Heart left ventricle (tissue), 16 donors: Measurements from ENCODE around the gene KRTAP4-7. TPM values are rescaled to one million over a fixed set of nuclear protein-coding genes. Genes with fewer than 3 reads are reported as not detected.

ENCODE experiments used
- ATAC-seq, 4 donors: fragments of 200-7000 bp; cut with Tn5 transposase; one replicate each; pipeline ENCODE4 v1.9.1; 2020 to 2022; ENCODE audit warnings: moderate library complexity in 4 of 4, mild to moderate bottlenecking in 3 of 4, moderate number of reproducible peaks in 1 of 4
- DNase-seq, 5 donors: peaks; one replicate each; pipeline ENCODE4 v3.0.0-alpha.2; 2020
- H3K27ac ChIP-seq, 12 donors: fragments of 200-600 bp; sonication (generic) in 4 of 12; one replicate each; pipeline versions ENCODE4 v1.5.0 to v1.8.0; 2016 to 2022; ENCODE audit warnings: mild to moderate bottlenecking in 2 of 12
- H3K27me3 ChIP-seq, 9 donors: fragments of 200-600 bp; sonication (generic) in 2 of 9; one replicate each; pipeline versions ENCODE4 v1.5.1 to v1.8.0; 2016 to 2022; ENCODE audit warnings: mild to moderate bottlenecking in 3 of 9
- H3K36me3 ChIP-seq, 9 donors: fragments of 200-600 bp; sonication (generic) in 2 of 9; one replicate each; pipeline versions ENCODE4 v1.5.0 to v1.8.0; 2018 to 2022; ENCODE audit warnings: mild to moderate bottlenecking in 2 of 9
- H3K4me1 ChIP-seq, 12 donors: fragments of 200-600 bp; sonication (generic) in 4 of 12; one replicate each; pipeline versions ENCODE4 v1.5.0 to v1.8.0; 2016 to 2022; ENCODE audit warnings: mild to moderate bottlenecking in 3 of 12
- H3K4me3 ChIP-seq, 12 donors: fragments of 200-600 bp; sonication (generic) in 4 of 12; one replicate each; pipeline versions ENCODE4 v1.5.0 to v1.8.0; 2017 to 2022; ENCODE audit warnings: mild to moderate bottlenecking in 9 of 12, moderate library complexity in 4 of 12
- H3K9me3 ChIP-seq, 12 donors: fragments of 200-600 bp; sonication (generic) in 4 of 12; one replicate each; pipeline versions ENCODE4 v1.5.0 to v1.8.0; 2016 to 2022; ENCODE audit warnings: mild to moderate bottlenecking in 1 of 12
- POLR2A ChIP-seq, 2 donors: fragments of 450-650 bp; IDR thresholded peaks; one replicate each; pipeline ENCODE4 v1.6.1; 2017; ENCODE audit warnings: antibody characterized with exemption in 2 of 2, mild to moderate bottlenecking in 2 of 2, moderate library complexity in 2 of 2
- WGBS, 4 donors: extraction: QIAGEN DNeasy Blood & Tissue Kit in 2 of 4; methylation state at CpG; one replicate each; pipeline versions ENCODE4 v1.1.5 to v1.1.7; 2013 to 2018; 5-methylcytosine and 5-hydroxymethylcytosine counted together
- intact Hi-C, 10 donors: fragments of 100-400 bp; cut with DNase I; formaldehyde crosslinking; loops; one replicate each; pipeline versions ENCODE4 v1.11.1 to v1.14.2; 2022
- polyA plus RNA-seq, 2 donors: library from polyadenylated mRNA; stranded (reverse); fragments of 200-250 nt; gene quantifications; one replicate each; pipeline ENCODE4 v1.2.3, GENCODE V29; 2013
- total RNA-seq, 9 donors: library from RNA; depleted of rRNA in 2 of 9; stranded (reverse); fragments of >200 nt in 2 of 9; fragmentation: NEBNext Ultra II Directional in 3 of 9; extraction: Animal tissue kit (Norgen Biotek cat#: 25700) in 3 of 9; gene quantifications; one replicate each; pipeline versions ENCODE4 v1.1.0 to v1.2.4, GENCODE V29; 2016 to 2023
- TF ChIP-seq, protein P1 (sequence below), 12 donors: fragments of 200-600 bp; sonication (generic) in 4 of 12; IDR thresholded peaks; one replicate each; pipeline versions ENCODE4 v1.5.0 to v1.8.0; 2018 to 2022; ENCODE audit warnings: antibody characterized with exemption in 12 of 12, mild to moderate bottlenecking in 5 of 12
- donor health status: ischemic (EF 13 %, LVEDD 7.1; RV severe dilation, severe dysfunction).
- donor health status: healthy with polysubstance abuse.
- donor health status: DM: no; HTN: yes; CAD: no.
- donor health status: DM: no; HTN: no; CAD: no.
- donor health status: ischemic (EF 25% LVEDD 6.9; RV normal size, moderate dysfunction).
- donor health status: ischemic (EF 25% LVEDD 5.7; RV mildly dilated, moderate dysfunction).
- donor health status: healthy.
- donor health status: DM: yes; HTN: yes; CAD: no.
- donor health status: ischemic (EF 35%, LVEDD 5.7; RV mildly dilated, moderate dysfunction).
- donor health status: nonischemic (EF 11% LVEDD 7.7; RV severe dilation, severe dysfunction).
- donor health status: DM: yes; HTN: yes; CAD: no.
- donor health status: PGD.
- donor health status: ischemic (EF 29% LVEDD 5.4; RV normal size, mild dysfunction).
- donor health status: nonischemic (EF 23%, LVEDD 6.1; RV moderate dilation, normal function).

The KRTAP4-7 gene
- total and polyA plus RNA-seq, 11 donors = not detected

DNA sequence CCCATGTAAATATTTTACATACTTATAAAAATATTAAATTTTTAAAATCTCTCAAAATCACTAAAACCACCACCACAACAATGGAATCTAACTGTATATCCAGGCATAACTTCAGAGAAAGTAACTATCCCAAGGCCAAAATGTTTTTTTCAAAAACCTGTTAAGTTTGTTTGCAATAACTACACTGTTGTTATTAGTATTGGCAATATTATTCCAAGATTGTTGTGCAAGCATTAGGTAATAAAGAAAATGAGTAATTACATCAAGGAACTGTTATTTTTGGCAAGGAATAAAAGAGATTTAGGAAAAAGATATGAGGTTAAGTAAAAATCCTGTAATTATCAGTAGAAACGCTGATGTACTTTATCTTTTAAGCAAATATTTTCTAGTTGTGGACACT lies 43.4 kb downstream of the KRTAP4-7 start:
- H3K4me1 ChIP-seq = no peaks in the 10 kb centered on the region
- DNase-seq = no peak
- intact Hi-C loops = no loop called here
- H3K4me3 ChIP-seq = no peak overlapping the region
- 56 to 67% (median 64%) methylated on average over 1 of the region's 1 CpG for WGBS, 4 donors
- TF ChIP-seq, protein P1, sequence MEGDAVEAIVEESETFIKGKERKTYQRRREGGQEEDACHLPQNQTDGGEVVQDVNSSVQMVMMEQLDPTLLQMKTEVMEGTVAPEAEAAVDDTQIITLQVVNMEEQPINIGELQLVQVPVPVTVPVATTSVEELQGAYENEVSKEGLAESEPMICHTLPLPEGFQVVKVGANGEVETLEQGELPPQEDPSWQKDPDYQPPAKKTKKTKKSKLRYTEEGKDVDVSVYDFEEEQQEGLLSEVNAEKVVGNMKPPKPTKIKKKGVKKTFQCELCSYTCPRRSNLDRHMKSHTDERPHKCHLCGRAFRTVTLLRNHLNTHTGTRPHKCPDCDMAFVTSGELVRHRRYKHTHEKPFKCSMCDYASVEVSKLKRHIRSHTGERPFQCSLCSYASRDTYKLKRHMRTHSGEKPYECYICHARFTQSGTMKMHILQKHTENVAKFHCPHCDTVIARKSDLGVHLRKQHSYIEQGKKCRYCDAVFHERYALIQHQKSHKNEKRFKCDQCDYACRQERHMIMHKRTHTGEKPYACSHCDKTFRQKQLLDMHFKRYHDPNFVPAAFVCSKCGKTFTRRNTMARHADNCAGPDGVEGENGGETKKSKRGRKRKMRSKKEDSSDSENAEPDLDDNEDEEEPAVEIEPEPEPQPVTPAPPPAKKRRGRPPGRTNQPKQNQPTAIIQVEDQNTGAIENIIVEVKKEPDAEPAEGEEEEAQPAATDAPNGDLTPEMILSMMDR (IDR thresholded peaks at IDR 0.05) = no peak
- TF ChIP-seq POLR2A (IDR thresholded peaks at IDR 0.05) = no peak
- H3K27ac ChIP-seq = no peak overlapping the region
- ATAC-seq = no peak
- H3K27me3 ChIP-seq = peaks cover 0 to 5% (median 0%) of the 10 kb centered on the region in 9 donors
- no peaks in the 10 kb centered on the region for H3K36me3 ChIP-seq
- peaks cover 0 to 7% (median 0%) of the 10 kb centered on the region in 12 donors for H3K9me3 ChIP-seq

DNA sequence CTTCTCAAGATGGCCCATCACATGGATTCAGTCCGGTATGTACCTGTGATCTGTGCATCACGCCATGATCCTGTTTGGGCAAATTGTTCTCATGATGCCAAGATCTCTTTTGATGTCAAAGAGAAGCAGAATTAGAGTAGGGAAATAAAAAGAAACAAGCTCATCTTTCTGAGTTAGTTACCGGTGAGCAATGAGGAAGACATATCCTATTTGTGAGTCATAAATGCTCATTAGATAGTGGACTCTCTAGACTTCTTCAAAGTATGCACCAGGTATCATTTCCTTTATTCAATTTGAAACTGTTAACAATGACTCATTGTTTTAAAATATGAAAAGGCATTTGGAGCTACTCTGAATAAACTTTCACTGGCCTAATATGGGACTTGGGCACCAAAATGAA lies 48.0 kb downstream of the KRTAP4-7 start:
- DNase-seq = no peak
- Histone ChIP-seq H3K36me3 (no peaks in the 10 kb centered on the region), H3K4me1 (no peaks in the 10 kb centered on the region), H3K9me3 (peaks cover 0 to 7% (median 0%) of the 10 kb centered on the region in 12 donors), H3K27ac (no peak overlapping the region), H3K4me3 (no peak overlapping the region), H3K27me3 (peaks cover 0 to 3% (median 0%) of the 10 kb centered on the region in 9 donors)
- TF ChIP-seq POLR2A (IDR thresholded peaks at IDR 0.05) = no peak
- TF ChIP-seq, protein P1 (IDR thresholded peaks at IDR 0.05) = no peak
- intact Hi-C loops = no loop called here
- ATAC-seq = no peak
- 76 to 81% (median 79%) methylated on average over 3 of the region's 3 CpGs for WGBS, 4 donors

DNA sequence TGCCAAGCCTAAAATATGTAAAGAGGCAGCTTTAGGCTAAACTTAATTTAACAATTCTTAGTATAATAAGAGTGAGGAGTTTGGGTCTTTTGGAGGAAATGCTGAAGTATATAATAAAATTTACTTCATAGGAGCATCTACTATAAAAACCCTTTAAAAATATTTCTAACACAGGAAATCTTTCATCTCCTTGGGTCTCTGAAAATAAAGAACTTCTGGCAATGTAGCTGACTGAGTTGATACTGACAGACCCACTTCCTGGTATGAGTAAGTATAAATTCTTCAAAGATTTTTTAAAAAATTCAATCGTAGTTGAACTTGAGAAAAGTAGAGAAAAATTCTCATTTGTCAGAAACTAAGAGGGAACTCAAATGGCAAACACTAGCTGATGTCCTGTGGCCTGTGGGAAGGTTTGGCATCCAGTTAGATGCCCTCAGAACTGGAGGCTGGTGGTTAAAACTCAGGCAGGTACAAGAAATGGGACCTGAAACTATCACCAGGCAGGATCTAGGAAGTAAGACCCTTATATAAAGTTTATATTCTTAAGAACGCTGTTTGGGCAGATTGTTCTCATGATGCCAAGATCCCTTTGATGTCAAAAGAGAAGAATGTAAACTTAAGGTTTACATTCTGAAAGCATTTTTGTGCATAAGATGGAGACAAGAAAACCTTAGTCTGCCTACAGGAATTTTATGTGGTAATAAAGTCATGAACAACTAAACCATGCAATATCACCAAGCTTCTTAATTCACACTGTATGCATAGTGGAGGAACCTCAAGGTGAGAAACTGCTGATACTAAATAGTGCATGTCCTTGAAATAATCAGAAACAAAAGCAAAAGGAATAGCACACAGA lies 50.2 kb downstream of the KRTAP4-7 start:
- no peak for ATAC-seq
- no peak for TF ChIP-seq POLR2A (IDR thresholded peaks at IDR 0.05)
- TF ChIP-seq, protein P1 (IDR thresholded peaks at IDR 0.05) = no peak
- 69 to 80% (median 72%) methylated on average over 2 of the region's 2 CpGs for WGBS, 4 donors
- Histone ChIP-seq H3K4me1 (no peaks in the 10 kb centered on the region), H3K9me3 (peaks cover 0 to 14% (median 0%) of the 10 kb centered on the region in 12 donors), H3K36me3 (no peaks in the 10 kb centered on the region), H3K27me3 (peaks cover 0 to 3% (median 0%) of the 10 kb centered on the region in 9 donors), H3K4me3 (no peak overlapping the region), H3K27ac (no peak overlapping the region)
- DNase-seq = no peak
- intact Hi-C loops = no loop called here

Other genes with a start within 250 kb of the KRTAP4-7 start
Only the 30 nearest of the 38 such genes appear.
- gene KRT23, start 146.5 kb upstream of the KRTAP4-7 start, total RNA-seq = under 1 TPM in 1 of 9 donors, not detected in 8; 0.16 TPM
- not detected for gene KRT23, start 146.5 kb upstream of the KRTAP4-7 start, polyA plus RNA-seq
- gene KRT39, start 117.2 kb upstream of the KRTAP4-7 start, total RNA-seq = not detected
- not detected for gene KRT39, start 117.2 kb upstream of the KRTAP4-7 start, polyA plus RNA-seq
- not detected for gene KRT40, start 99.8 kb upstream of the KRTAP4-7 start, total RNA-seq
- not detected for gene KRT40, start 99.8 kb upstream of the KRTAP4-7 start, polyA plus RNA-seq
- gene KRTAP3-3, start 90.0 kb upstream of the KRTAP4-7 start, total RNA-seq = not detected
- gene KRTAP3-3, start 90.0 kb upstream of the KRTAP4-7 start, polyA plus RNA-seq = not detected
- gene KRTAP3-2, start 84.2 kb upstream of the KRTAP4-7 start, total RNA-seq = not detected
- gene KRTAP3-2, start 84.2 kb upstream of the KRTAP4-7 start, polyA plus RNA-seq = not detected
- not detected for gene KRTAP3-1, start 75.0 kb upstream of the KRTAP4-7 start, total RNA-seq
- not detected for gene KRTAP3-1, start 75.0 kb upstream of the KRTAP4-7 start, polyA plus RNA-seq
- gene KRTAP1-5, start 56.9 kb upstream of the KRTAP4-7 start, total RNA-seq = not detected
- gene KRTAP1-5, start 56.9 kb upstream of the KRTAP4-7 start, polyA plus RNA-seq = not detected
- not detected for gene KRTAP1-4, start 54.0 kb upstream of the KRTAP4-7 start, total RNA-seq
- not detected for gene KRTAP1-4, start 54.0 kb upstream of the KRTAP4-7 start, polyA plus RNA-seq
- gene KRTAP1-3, start 49.3 kb upstream of the KRTAP4-7 start, total RNA-seq = not detected
- gene KRTAP1-3, start 49.3 kb upstream of the KRTAP4-7 start, polyA plus RNA-seq = not detected
- gene KRTAP1-1, start 42.7 kb upstream of the KRTAP4-7 start, total RNA-seq = not detected
- not detected for gene KRTAP1-1, start 42.7 kb upstream of the KRTAP4-7 start, polyA plus RNA-seq
- gene KRTAP2-1, start 36.8 kb upstream of the KRTAP4-7 start, total RNA-seq = not detected
- gene KRTAP2-1, start 36.8 kb upstream of the KRTAP4-7 start, polyA plus RNA-seq = not detected
- not detected for gene KRTAP2-2, start 28.9 kb upstream of the KRTAP4-7 start, total RNA-seq
- not detected for gene KRTAP2-2, start 28.9 kb upstream of the KRTAP4-7 start, polyA plus RNA-seq
- not detected for gene KRTAP2-3, start 24.0 kb upstream of the KRTAP4-7 start, total RNA-seq
- gene KRTAP2-3, start 24.0 kb upstream of the KRTAP4-7 start, polyA plus RNA-seq = not detected
- not detected for gene KRTAP2-4, start 18.3 kb upstream of the KRTAP4-7 start, total RNA-seq
- gene KRTAP2-4, start 18.3 kb upstream of the KRTAP4-7 start, polyA plus RNA-seq = not detected
- not detected for gene KRTAP4-8, start 14.0 kb downstream of the KRTAP4-7 start, total RNA-seq
- not detected for gene KRTAP4-8, start 14.0 kb downstream of the KRTAP4-7 start, polyA plus RNA-seq
- not detected for gene KRTAP4-16, start 18.1 kb downstream of the KRTAP4-7 start, total RNA-seq
- gene KRTAP4-16, start 18.1 kb downstream of the KRTAP4-7 start, polyA plus RNA-seq = not detected
- gene KRTAP4-9, start 21.2 kb downstream of the KRTAP4-7 start, total RNA-seq = not detected
- gene KRTAP4-9, start 21.2 kb downstream of the KRTAP4-7 start, polyA plus RNA-seq = not detected
- gene KRTAP4-11, start 34.2 kb downstream of the KRTAP4-7 start, total RNA-seq = not detected
- gene KRTAP4-11, start 34.2 kb downstream of the KRTAP4-7 start, polyA plus RNA-seq = not detected
- not detected for gene KRTAP4-12, start 40.0 kb downstream of the KRTAP4-7 start, total RNA-seq
- not detected for gene KRTAP4-12, start 40.0 kb downstream of the KRTAP4-7 start, polyA plus RNA-seq
- not detected for gene KRTAP4-6, start 56.4 kb downstream of the KRTAP4-7 start, total RNA-seq
- gene KRTAP4-6, start 56.4 kb downstream of the KRTAP4-7 start, polyA plus RNA-seq = not detected
- not detected for gene KRTAP4-5, start 65.7 kb downstream of the KRTAP4-7 start, total RNA-seq
- gene KRTAP4-5, start 65.7 kb downstream of the KRTAP4-7 start, polyA plus RNA-seq = not detected
- not detected for gene KRTAP4-4, start 76.6 kb downstream of the KRTAP4-7 start, total RNA-seq
- gene KRTAP4-4, start 76.6 kb downstream of the KRTAP4-7 start, polyA plus RNA-seq = not detected
- not detected for gene KRTAP4-3, start 84.1 kb downstream of the KRTAP4-7 start, total RNA-seq
- gene KRTAP4-3, start 84.1 kb downstream of the KRTAP4-7 start, polyA plus RNA-seq = not detected
- not detected for gene KRTAP4-2, start 94.1 kb downstream of the KRTAP4-7 start, total RNA-seq
- not detected for gene KRTAP4-2, start 94.1 kb downstream of the KRTAP4-7 start, polyA plus RNA-seq
- gene KRTAP4-1, start 100.8 kb downstream of the KRTAP4-7 start, total RNA-seq = not detected
- gene KRTAP4-1, start 100.8 kb downstream of the KRTAP4-7 start, polyA plus RNA-seq = not detected
- not detected for gene KRTAP9-1, start 105.7 kb downstream of the KRTAP4-7 start, total RNA-seq
- gene KRTAP9-1, start 105.7 kb downstream of the KRTAP4-7 start, polyA plus RNA-seq = not detected
- not detected for gene KRTAP9-2, start 142.5 kb downstream of the KRTAP4-7 start, total RNA-seq
- gene KRTAP9-2, start 142.5 kb downstream of the KRTAP4-7 start, polyA plus RNA-seq = not detected
- not detected for gene KRTAP9-3, start 148.3 kb downstream of the KRTAP4-7 start, total RNA-seq
- not detected for gene KRTAP9-3, start 148.3 kb downstream of the KRTAP4-7 start, polyA plus RNA-seq
- gene KRTAP9-8, start 153.8 kb downstream of the KRTAP4-7 start, total RNA-seq = not detected
- gene KRTAP9-8, start 153.8 kb downstream of the KRTAP4-7 start, polyA plus RNA-seq = not detected
- not detected for gene KRTAP9-4, start 165.5 kb downstream of the KRTAP4-7 start, total RNA-seq
- not detected for gene KRTAP9-4, start 165.5 kb downstream of the KRTAP4-7 start, polyA plus RNA-seq